Esophagus (tissue), 2 donors: ENCODE results near the gene DCTD. TPM values are rescaled to one million over a fixed set of nuclear protein-coding genes. Genes with fewer than 3 reads are reported as not detected.
A peak's percentile ranks its signal among the peaks of the same experiment; 100 is the strongest.

Source experiments
- H3K27ac ChIP-seq, 2 donors: one replicate each; pipeline ENCODE4 v1.5.1; 2013; ENCODE audit warnings: low read depth in 2 of 2, mild to moderate bottlenecking in 2 of 2, inconsistent platforms in 1 of 2, low read length in 1 of 2, moderate library complexity in 1 of 2
- H3K27me3 ChIP-seq, 2 donors: one replicate each; pipeline ENCODE4 v1.6.1; 2013; ENCODE audit warnings: low read length in 2 of 2, control low read depth in 1 of 2, mild to moderate bottlenecking in 1 of 2; ENCODE audit not compliant: insufficient read depth in 2 of 2, control insufficient read depth in 1 of 2
- H3K36me3 ChIP-seq, 2 donors: one replicate each; pipeline ENCODE4 v1.6.1; 2013; ENCODE audit warnings: low read length in 1 of 2; ENCODE audit not compliant: control insufficient read depth in 2 of 2, insufficient read depth in 2 of 2
- H3K4me1 ChIP-seq, 2 donors: one replicate each; pipeline ENCODE4 v1.6.1; 2013; ENCODE audit warnings: low read length in 1 of 2; ENCODE audit not compliant: control insufficient read depth in 2 of 2, insufficient read depth in 2 of 2
- H3K4me3 ChIP-seq, 2 donors: one replicate each; pipeline ENCODE4 v1.5.1; 2013; ENCODE audit warnings: low read length in 2 of 2, mild to moderate bottlenecking in 2 of 2, low read depth in 1 of 2, moderate library complexity in 1 of 2
- H3K9me3 ChIP-seq, 2 donors: one replicate each; pipeline ENCODE4 v1.6.1; 2013; ENCODE audit warnings: mild to moderate bottlenecking in 2 of 2, low read depth in 1 of 2, low read length in 1 of 2, moderate library complexity in 1 of 2; ENCODE audit not compliant: control insufficient read depth in 2 of 2, insufficient read depth in 1 of 2
- WGBS, 2 donors: extraction: QIAGEN DNeasy Blood & Tissue Kit; methylation state at CpG; one replicate each; pipeline ENCODE4 v1.1.7; 2013; 5-methylcytosine and 5-hydroxymethylcytosine counted together
- polyA plus RNA-seq, 2 donors: library from polyadenylated mRNA; stranded (reverse); fragments of 200-250 nt; gene quantifications; one replicate each; pipeline ENCODE4 v1.2.3, GENCODE V29; 2013
- donor health status: healthy with polysubstance abuse.
- donor health status: Bipolar disorder and iron deficiency.

DCTD gene
- 10 to 100 TPM; 32.5 to 55.5 TPM for polyA plus RNA-seq

DNA sequence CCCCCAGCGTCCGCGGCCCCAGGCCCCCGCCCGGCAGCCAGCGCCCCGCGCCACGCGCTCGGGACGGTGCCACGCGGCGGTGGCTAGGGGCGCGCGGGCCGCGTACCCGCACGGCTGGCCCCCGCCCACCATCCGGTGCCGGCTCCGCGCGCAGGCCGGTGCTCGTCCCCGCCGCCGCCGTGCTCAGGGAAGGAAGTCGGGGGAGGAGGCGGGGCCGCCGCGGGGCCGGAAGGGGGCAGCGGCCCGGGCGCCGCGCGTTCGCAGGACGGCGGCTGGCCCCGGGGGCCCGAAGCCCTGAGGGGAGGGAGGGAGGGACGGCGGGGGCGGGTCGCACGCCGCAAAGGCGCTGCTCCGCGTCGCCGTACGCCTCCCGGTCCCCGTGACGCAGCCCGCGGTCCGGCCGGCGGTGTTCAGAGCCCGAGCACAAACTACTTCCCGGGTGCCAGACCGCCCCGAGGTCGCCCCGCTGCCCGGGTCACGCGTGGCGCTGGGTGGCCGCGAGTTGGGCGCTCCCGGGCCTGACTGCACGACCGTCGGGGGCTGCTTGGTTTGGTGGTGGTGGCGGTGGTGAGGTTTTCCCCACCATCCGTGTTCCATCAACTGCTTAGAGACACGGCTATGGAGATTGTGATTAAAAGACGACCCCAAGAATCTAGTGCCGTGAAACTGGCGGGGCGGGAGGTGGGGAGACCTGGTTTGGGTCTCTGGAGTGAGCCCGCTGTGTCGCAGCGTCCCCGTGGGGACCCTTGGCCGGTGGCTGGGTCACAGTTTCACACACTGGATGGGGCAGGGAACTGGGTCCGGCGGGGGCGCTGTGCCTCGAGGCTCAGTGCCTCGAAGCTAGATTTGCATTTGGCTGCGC lies at the start of gene DCTD:
Gene DCTD (minus strand): TSS at position 205 of the 862 bp plus-strand sequence. CDS start 1,818 bp downstream, outside the sequence.
- Histone ChIP-seq H3K27ac (peak within 1 kb of the TSS; percentile 93 to 94), H3K4me3 (peak within 1 kb of the TSS; percentile 78 to 86), H3K36me3 (peaks cover 10 to 14% of the 10 kb centered on the region in 2 donors), H3K9me3 (no peaks in the 10 kb centered on the region), H3K4me1 (peaks cover 0 to 2% of the 10 kb centered on the region in 2 donors), H3K27me3 (no peaks in the 10 kb centered on the region)
- WGBS, 2 donors: 0 to 1% methylated on average over 86 to 106 of the region's 106 CpGs

DNA sequence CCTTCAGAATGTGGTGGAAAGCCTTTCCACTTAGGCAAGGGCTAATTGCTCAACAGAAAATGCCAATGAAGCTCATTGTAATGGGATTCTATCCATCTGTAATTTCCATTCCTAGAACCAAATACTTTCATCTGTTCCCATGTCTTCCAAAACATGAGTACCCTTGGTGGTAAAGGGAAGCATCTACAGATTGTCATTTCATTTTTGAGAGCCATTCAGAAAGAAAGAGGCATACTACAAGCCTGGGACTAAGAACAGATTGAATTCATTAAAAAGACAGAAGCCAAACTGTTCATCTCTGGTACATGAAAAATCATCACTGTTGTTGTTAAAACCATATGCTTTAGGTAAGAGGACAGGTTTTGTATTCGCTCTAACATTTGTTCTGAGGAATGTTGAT lies 43.6 kb upstream of the DCTD start:
- H3K27me3 ChIP-seq: no peaks in the 10 kb centered on the region
- no peaks in the 10 kb centered on the region for H3K4me1 ChIP-seq
- H3K36me3 ChIP-seq: no peaks in the 10 kb centered on the region
- H3K4me3 ChIP-seq: no peak overlapping the region
- 86 to 91% methylated on average over 1 of the region's 1 CpG for WGBS, 2 donors
- H3K27ac ChIP-seq: no peak overlapping the region
- no peaks in the 10 kb centered on the region for H3K9me3 ChIP-seq

DNA sequence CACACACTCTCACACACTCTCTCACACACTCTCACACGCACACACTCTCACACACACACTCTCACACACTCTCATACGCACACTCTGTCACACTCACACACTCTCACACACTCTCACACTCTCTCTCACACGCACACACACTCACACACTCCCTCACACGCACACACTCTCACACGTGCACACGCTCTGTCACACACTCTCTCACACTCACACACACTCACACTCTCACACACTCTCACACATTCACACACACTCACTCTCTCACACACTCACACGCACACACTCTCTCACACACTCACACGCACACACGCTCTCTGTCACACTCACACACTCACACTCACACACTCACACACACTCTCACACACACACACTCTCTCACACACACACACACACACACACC lies 43.0 kb upstream of the DCTD start:
- Histone ChIP-seq H3K27me3 (no peaks in the 10 kb centered on the region), H3K4me1 (no peaks in the 10 kb centered on the region), H3K27ac (no peak overlapping the region), H3K36me3 (no peaks in the 10 kb centered on the region), H3K4me3 (no peak overlapping the region), H3K9me3 (no peaks in the 10 kb centered on the region)
- WGBS, 2 donors: 95% methylated on average over 9 of the region's 9 CpGs

DNA sequence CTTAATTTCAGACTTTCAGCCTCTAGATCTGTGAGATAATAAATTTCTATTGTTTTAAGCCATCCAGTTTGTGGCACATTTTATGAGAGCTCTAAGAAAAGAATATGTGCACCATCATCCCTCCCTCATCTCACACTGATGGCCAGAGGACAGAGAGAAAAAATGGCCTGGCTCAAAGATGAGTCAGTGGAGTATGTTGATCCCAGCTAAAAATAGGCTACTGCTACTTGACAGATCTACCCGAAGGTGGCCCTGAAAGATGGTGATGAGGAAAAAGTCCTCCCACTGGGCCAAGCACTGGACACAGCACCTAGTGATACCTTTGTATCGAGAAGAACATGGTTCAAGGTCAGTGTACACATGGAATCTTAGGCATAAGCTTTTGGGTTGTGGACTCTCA lies 38.2 kb upstream of the DCTD start:
- Histone ChIP-seq H3K27ac (no peak overlapping the region), H3K4me1 (no peaks in the 10 kb centered on the region), H3K9me3 (no peaks in the 10 kb centered on the region), H3K36me3 (no peaks in the 10 kb centered on the region), H3K4me3 (no peak overlapping the region), H3K27me3 (peaks cover 0 to 4% of the 10 kb centered on the region in 2 donors)
- WGBS, 2 donors: 82 to 87% methylated on average over 2 of the region's 2 CpGs

DNA sequence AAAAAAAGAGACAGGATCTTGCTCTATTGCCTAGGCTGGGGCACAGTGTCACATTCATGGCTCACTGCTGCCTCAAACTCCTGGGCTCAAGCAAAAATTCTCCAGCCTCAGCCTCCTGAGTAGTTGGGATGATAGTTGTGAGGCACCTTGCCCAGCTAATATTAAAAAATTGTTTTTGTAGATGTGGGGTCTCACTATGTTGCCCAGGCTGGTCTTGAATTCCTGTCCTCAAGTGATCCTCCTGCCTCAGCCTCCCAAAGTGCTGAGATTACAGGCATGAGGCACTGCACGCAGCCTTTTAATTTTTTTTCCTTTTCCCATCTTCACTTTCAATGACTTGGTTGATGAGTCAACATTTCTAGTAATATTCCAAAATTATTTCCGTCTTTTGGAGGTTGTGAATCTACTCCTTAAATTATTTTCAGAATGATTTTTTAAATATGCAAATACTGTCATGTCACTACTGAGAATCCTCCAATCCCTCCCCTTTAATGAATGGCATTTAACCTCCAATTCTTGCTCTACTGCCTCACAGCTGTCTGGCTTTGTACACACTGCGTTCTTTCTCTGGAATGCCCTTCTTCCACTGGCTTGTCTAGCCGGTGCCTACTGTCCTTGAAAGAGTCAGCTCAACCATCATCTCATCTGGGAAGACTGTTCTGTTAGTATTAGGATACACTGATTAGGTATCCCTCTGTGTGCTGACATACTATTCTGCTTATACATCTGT lies 27.5 kb upstream of the DCTD start:
- Histone ChIP-seq H3K27ac (no peak overlapping the region), H3K4me3 (no peak overlapping the region), H3K9me3 (peaks cover 0 to 3% of the 10 kb centered on the region in 2 donors), H3K36me3 (no peaks in the 10 kb centered on the region), H3K27me3 (peaks cover 0 to 4% of the 10 kb centered on the region in 2 donors), H3K4me1 (no peaks in the 10 kb centered on the region)
- 65 to 68% methylated on average over 4 of the region's 4 CpGs for WGBS, 2 donors

DNA sequence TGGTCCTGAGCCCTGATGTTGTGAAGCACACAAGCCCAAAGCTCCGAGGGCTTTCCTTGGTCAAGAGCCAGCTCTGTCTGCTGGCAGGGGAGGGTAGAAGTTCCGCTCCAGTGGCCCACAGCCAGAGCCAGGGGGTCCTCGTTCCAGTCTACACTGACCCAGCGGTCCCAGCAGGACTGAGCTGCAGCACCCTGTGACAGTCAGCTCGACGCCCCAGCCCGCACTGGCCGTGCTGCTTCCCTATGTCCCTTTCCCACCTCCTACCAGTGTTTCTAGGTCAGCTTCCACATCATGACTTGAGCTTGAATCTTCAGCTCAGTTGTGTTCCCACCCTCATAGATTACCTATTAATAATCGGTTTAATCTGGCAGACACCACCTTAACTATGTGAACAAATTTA lies 22.5 kb upstream of the DCTD start:
- H3K27me3 ChIP-seq: peaks cover 0 to 4% of the 10 kb centered on the region in 2 donors
- WGBS, 2 donors: 86 to 90% methylated on average over 9 of the region's 9 CpGs
- H3K27ac ChIP-seq: no peak overlapping the region
- peaks cover 0 to 3% of the 10 kb centered on the region in 2 donors for H3K9me3 ChIP-seq
- no peak overlapping the region for H3K4me3 ChIP-seq
- H3K4me1 ChIP-seq: no peaks in the 10 kb centered on the region
- H3K36me3 ChIP-seq: no peaks in the 10 kb centered on the region

DNA sequence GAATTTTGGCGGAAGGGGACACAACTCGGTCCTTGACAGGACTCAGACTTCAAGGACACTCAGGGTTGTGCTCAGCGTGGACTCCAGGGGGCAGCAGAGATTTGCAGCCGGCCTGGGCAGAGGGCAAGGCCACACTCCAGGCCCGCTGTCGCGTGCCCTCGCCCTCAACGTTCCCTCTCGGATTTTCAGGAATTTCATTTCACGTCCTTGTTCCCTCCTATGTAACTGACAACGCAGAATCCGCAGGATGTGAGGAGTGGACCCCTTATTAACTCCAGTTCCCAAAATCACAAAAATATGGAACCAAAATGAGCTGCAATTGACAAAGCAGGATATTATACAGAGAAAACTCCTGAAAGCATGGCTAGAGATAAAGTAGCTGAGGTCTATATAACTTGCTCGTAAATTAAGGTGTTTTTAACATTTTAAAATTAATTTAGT lies 21.0 kb upstream of the DCTD start:
- Histone ChIP-seq H3K27ac (no peak overlapping the region), H3K9me3 (peaks cover 0 to 3% of the 10 kb centered on the region in 2 donors), H3K4me1 (no peaks in the 10 kb centered on the region), H3K4me3 (no peak overlapping the region), H3K27me3 (peaks cover 0 to 4% of the 10 kb centered on the region in 2 donors), H3K36me3 (no peaks in the 10 kb centered on the region)
- 21% methylated on average over 14 of the region's 14 CpGs for WGBS, 2 donors

DNA sequence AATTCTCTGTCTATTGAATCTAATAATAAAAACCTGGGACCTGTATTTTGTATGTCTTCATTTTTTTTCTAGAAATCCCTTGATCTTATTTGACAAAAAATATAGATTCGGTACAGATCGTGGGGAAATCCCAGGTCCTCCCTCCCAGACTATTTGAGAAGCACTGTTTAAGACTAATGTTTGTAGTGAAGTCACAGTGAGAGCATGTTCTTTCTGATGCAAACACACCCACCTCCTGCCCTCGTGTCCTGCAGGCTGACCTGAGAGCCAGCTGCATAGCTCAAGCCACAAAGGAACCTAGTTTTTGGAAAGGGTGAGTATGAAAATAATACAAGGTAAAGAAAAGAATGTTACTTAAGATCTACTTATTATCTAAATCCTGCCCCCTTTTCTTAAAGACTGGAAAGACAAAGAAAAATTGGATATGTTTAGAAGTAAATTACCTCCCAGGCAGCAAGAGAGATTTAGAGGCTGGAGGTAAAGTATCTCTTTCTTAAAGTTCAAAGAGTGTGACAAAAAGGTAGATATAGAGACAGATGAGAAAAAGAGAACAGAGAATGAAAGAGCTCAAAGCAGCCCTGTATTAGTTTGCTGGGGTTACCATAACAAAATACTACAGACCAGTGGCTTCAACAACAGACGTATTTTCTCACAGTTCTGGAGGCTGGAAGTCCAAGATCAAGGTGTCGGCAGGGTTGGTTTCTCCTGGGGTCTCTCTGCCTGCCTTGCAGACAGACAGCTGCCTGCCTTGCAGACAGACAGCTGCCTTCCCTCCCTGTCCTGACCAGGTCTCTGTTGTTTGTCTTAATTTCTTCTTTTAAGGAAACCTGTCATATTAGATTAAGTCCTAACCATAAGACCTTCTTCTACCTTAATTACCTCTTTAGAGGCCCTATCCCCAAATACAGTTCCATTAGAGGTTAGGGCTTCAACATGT lies 20.4 kb upstream of the DCTD start:
- peaks cover 0 to 2% of the 10 kb centered on the region in 2 donors for H3K27me3 ChIP-seq
- H3K27ac ChIP-seq: no peak overlapping the region
- WGBS, 2 donors: 70 to 71% methylated on average over 5 of the region's 5 CpGs
- H3K36me3 ChIP-seq: no peaks in the 10 kb centered on the region
- no peaks in the 10 kb centered on the region for H3K4me1 ChIP-seq
- H3K9me3 ChIP-seq: no peaks in the 10 kb centered on the region
- no peak overlapping the region for H3K4me3 ChIP-seq

DNA sequence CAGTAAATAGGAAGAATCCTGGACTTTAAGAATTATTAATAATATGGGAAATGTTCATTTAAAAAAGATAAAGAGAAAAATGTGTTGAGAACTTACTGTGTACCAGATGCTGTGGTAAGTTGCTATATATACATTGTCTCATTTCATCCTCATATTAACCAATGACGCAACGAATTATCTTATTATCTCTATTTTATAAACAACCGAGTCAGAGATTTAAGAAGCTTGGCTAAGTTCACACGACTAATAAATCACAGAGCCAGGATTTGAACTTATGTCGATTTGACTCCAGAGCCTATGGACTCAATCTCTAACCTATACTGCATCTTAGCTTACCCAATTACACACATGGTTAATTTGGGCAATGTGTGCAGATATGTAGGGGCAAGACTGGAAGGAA lies 15.5 kb upstream of the DCTD start:
- Histone ChIP-seq H3K27me3 (peaks cover 0 to 2% of the 10 kb centered on the region in 2 donors), H3K9me3 (no peaks in the 10 kb centered on the region), H3K4me1 (no peaks in the 10 kb centered on the region), H3K36me3 (no peaks in the 10 kb centered on the region), H3K4me3 (no peak overlapping the region), H3K27ac (no peak overlapping the region)
- 66 to 79% methylated on average over 5 of the region's 5 CpGs for WGBS, 2 donors
